Esophagus squamous epithelium (tissue), 5 donors: ENCODE data around the gene GREB1. TPM values are rescaled to one million over a fixed set of nuclear protein-coding genes. Genes with fewer than 3 reads are reported as not detected.

Experiments
- DNase-seq: peaks from one replicate; lab custom pipeline; 2025; lab: John Stamatoyannopoulos, UW
- H3K27ac ChIP-seq, 4 donors: fragments of 200-600 bp; sonication (generic); one replicate each; pipeline ENCODE4 v1.5.1; 2016 to 2019; ENCODE audit warnings: mild to moderate bottlenecking in 1 of 4
- H3K27me3 ChIP-seq, 4 donors: fragments of 200-600 bp; sonication (generic); 1 replicate in 3 of 4; 2 replicates in 1 of 4; pipeline versions ENCODE4 v1.5.1 to v1.6.0; 2017 to 2021; ENCODE audit warnings: antibody characterized with exemption in 1 of 4
- H3K36me3 ChIP-seq, 3 donors: fragments of 200-600 bp; sonication (generic); one replicate each; pipeline ENCODE4 v1.5.1; 2016 to 2019
- H3K4me1 ChIP-seq, 3 donors: fragments of 200-600 bp; sonication (generic); one replicate each; pipeline ENCODE4 v1.5.1; 2017 to 2019
- H3K4me3 ChIP-seq, 4 donors: fragments of 200-600 bp; sonication (generic); 1 replicate in 3 of 4; 2 replicates in 1 of 4; pipeline ENCODE4 v1.5.1; 2016 to 2019; ENCODE audit warnings: mild to moderate bottlenecking in 2 of 4, moderate library complexity in 1 of 4
- H3K9me3 ChIP-seq, 3 donors: fragments of 200-600 bp; sonication (generic); one replicate each; pipeline ENCODE4 v1.5.1; 2016 to 2019
- POLR2A ChIP-seq, 4 donors: fragments of 450-650 bp; IDR thresholded peaks; one replicate each; pipeline ENCODE4 v1.6.1; 2017; ENCODE audit warnings: antibody characterized with exemption in 4 of 4, mild to moderate bottlenecking in 4 of 4, moderate library complexity in 3 of 4
- WGBS, 2 donors: methylation state at CpG; one replicate each; pipeline ENCODE4 v1.1.5; 2018; 5-methylcytosine and 5-hydroxymethylcytosine counted together
- intact Hi-C: fragments of 100-400 bp; cut with DNase I; formaldehyde crosslinking; loops from one replicate; pipeline ENCODE4 v1.15.0; 2022
- total RNA-seq, 4 donors: library from RNA; depleted of rRNA; stranded (reverse); fragments of >200 nt; gene quantifications; one replicate each; pipeline ENCODE4 v1.1.0, GENCODE V29; 2016
- TF ChIP-seq, protein P1 (sequence below), 6 experiments: fragments of 450-650 bp in 4 of 6; fragments of 200-600 bp in 2 of 6; sonication (generic) in 2 of 6; IDR thresholded peaks; one replicate each; pipeline ENCODE4 v1.5.1; 2016 to 2019; ENCODE audit warnings: antibody characterized with exemption in 6 of 6, mild to moderate bottlenecking in 4 of 6, moderate library complexity in 4 of 6
- donor health status: DM: yes; HTN: yes; CAD: no.

Gene GREB1
- total RNA-seq, 4 donors from 2014 or later: 0.08 to 1.7 (median 0.51) TPM

DNA sequence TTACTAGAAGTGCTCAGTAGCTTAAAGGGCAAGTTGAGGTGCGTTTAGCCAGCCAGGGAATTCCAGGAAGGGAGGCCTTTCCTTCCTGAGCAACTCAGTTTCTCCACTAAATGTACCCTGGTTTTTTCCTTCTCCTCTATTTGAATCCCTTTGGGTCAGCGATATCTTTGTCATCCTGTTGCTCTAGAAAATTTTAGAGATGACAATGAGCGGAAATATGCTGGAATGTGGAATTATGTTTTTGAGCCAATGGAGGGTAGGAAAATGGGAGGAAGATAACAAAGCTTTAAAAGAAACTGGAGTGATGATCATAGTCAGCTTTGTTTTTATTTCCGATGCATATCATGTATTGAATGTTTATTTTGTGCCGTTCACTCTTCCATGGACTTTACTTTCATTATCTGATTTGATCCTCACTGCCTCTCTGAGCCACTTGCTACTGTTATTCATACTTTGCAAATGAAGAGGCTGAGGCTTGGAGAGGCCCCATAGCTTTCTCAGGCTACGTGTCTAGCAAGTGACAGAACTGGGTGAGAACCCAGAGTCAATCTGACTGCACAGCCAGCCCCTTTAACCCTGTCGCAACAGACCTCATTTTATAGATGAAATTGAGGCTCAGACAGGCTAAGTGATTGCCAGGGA is 68.8 kb downstream of the GREB1 start:
- no peak for TF ChIP-seq POLR2A (IDR thresholded peaks at IDR 0.05)
- TF ChIP-seq, protein P1, sequence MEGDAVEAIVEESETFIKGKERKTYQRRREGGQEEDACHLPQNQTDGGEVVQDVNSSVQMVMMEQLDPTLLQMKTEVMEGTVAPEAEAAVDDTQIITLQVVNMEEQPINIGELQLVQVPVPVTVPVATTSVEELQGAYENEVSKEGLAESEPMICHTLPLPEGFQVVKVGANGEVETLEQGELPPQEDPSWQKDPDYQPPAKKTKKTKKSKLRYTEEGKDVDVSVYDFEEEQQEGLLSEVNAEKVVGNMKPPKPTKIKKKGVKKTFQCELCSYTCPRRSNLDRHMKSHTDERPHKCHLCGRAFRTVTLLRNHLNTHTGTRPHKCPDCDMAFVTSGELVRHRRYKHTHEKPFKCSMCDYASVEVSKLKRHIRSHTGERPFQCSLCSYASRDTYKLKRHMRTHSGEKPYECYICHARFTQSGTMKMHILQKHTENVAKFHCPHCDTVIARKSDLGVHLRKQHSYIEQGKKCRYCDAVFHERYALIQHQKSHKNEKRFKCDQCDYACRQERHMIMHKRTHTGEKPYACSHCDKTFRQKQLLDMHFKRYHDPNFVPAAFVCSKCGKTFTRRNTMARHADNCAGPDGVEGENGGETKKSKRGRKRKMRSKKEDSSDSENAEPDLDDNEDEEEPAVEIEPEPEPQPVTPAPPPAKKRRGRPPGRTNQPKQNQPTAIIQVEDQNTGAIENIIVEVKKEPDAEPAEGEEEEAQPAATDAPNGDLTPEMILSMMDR (IDR thresholded peaks at IDR 0.05): no peak
- intact Hi-C loops: no loop called here
- DNase-seq: no peak

DNA sequence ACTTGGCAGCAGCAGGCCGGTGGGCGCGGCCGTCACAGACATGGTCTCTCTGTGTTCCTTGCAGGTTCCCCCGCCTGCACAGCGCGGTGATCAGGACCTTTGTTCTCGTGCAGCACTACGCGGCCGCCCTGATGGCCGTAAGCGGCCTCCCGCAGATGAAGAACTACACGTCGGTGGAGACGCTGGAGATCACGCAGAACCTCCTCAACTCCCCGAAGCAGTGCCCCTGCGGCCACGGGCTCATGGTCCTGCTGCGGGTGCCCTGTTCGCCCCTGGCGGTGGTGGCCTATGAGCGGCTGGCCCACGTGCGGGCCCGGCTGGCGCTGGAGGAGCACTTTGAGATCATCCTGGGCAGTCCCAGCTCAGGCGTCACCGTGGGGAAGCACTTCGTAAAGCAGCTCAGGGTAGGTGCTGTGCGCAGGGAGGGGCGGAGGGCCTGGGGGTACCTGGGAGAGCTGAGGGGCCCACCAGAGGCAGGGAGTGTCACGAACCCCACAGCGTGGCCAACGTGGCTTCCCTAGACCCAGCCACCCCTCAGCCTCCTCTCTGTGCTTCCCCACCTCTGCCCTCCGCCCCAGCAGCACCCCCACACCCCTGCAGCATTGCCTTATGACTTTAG is 76.9 kb downstream of the GREB1 start:
- TF ChIP-seq, protein P1 (IDR thresholded peaks at IDR 0.05): no peak
- TF ChIP-seq POLR2A (IDR thresholded peaks at IDR 0.05): no peak
- Histone ChIP-seq H3K27ac (no peak overlapping the region), H3K36me3 (no peaks in the 10 kb centered on the region), H3K9me3 (no peaks in the 10 kb centered on the region), H3K4me1 (no peaks in the 10 kb centered on the region), H3K4me3 (no peak overlapping the region), H3K27me3 (peaks cover 0 to 3% (median 0%) of the 10 kb centered on the region in 4 donors)
- no peak for DNase-seq
- 89 to 91% methylated on average over 20 to 25 of the region's 38 CpGs for WGBS, 2 donors
- intact Hi-C loops: no loop called here

More for the DNA sequence above, 68.8 kb downstream of the GREB1 start:
- H3K27ac ChIP-seq: no peak overlapping the region
- H3K4me3 ChIP-seq: no peak overlapping the region
- WGBS, 2 donors: 66 to 80% methylated on average over 6 to 7 of the region's 7 CpGs
- H3K4me1 ChIP-seq: no peaks in the 10 kb centered on the region
- no peaks in the 10 kb centered on the region for H3K27me3 ChIP-seq
- H3K9me3 ChIP-seq: no peaks in the 10 kb centered on the region
- H3K36me3 ChIP-seq: no peaks in the 10 kb centered on the region

DNA sequence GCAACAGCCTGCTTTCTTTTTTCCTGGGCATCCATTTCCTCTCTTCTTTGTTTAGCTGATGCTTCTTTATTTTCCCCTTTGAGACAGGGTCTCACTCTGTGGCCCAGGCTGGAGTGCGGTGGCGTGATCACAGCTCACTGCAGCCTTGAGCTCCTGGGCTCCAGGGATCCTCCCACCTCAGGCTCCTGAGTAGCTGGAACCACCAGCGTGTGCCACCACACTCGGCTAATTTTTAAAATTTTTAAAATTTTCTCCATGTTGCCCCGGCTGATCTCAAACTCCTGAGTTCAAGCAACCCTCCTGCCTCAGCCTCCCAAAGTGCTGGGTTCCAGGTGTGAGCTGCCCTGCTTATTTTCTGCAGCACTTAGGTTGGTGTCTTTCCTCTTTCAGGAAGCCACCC is 77.4 kb downstream of the GREB1 start:
- 87% methylated on average over 5 of the region's 5 CpGs; no CpG with 5 or more reads in 1 of the 2 donors for WGBS, 2 donors
- no peaks in the 10 kb centered on the region for H3K9me3 ChIP-seq
- no peak for DNase-seq
- no peaks in the 10 kb centered on the region for H3K36me3 ChIP-seq
- H3K27me3 ChIP-seq: peaks cover 0 to 3% (median 0%) of the 10 kb centered on the region in 4 donors
- intact Hi-C loops: no loop called here
- H3K4me1 ChIP-seq: no peaks in the 10 kb centered on the region
- no peak overlapping the region for H3K27ac ChIP-seq
- H3K4me3 ChIP-seq: no peak overlapping the region
- no peak for TF ChIP-seq POLR2A (IDR thresholded peaks at IDR 0.05)
- TF ChIP-seq, protein P1 (IDR thresholded peaks at IDR 0.05): no peak

DNA sequence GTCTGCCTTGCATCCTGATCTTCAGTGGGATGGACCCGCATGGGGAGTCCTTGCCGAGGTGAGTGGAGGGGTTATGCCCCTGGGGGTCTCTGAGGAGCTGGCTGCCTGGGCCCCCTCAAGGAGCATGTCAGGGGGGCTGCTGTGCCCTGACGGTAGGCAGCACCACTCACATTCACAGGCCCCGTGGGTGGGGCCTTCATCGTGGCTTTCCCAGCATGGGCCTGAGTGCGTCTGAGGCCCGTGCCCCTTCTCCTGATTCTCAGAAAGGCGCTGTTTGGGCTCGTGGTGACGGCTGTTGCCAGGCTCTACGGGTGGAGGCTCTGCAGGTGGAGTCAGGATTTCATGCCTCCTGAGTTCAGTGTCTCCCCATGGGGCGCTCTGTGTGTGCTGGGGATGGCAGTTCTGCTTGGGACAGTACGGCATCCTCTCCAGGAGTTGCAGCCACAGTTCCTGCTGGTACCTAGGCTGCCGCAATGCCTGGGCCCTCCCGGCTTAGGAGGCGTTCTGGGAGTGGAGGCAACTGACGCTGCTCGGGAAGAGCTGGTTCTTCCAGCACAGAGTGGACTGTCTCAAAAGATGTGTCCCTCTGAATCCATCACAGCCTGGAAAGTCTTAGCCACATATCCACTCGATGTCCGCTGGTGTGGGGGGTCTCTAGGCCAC is 78.8 kb downstream of the GREB1 start:
- no peak overlapping the region for H3K27ac ChIP-seq

DNA sequence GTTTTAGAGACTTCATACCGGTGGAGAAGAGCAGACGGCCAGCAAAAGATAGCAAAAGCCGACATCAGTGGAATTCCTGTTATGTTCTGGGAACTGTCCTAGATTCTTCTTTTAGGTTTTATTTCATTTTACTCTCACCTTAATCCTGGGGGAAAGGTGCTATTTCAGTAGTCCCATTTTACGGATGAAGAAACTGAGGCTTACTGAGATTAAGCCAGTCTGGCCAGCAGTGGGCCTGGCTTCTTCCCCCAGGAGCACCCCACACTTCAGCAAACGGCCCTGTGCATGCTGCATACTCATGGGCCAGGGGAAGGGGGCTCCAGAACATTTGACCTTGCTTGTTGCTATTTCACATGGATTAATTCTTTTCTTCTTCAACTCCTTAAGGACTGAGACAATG is 79.5 kb downstream of the GREB1 start:
- Histone ChIP-seq H3K4me1 (no peaks in the 10 kb centered on the region), H3K27me3 (peaks cover 0 to 3% (median 0%) of the 10 kb centered on the region in 4 donors), H3K27ac (no peak overlapping the region), H3K9me3 (no peaks in the 10 kb centered on the region), H3K4me3 (no peak overlapping the region), H3K36me3 (no peaks in the 10 kb centered on the region)
- WGBS, 2 donors: 66 to 79% methylated on average over 5 of the region's 5 CpGs
- TF ChIP-seq, protein P1 (IDR thresholded peaks at IDR 0.05): no peak
- TF ChIP-seq POLR2A (IDR thresholded peaks at IDR 0.05): no peak
- intact Hi-C loops: no loop called here
- DNase-seq: no peak

More for the DNA sequence above, 78.8 kb downstream of the GREB1 start:
- Histone ChIP-seq H3K36me3 (no peaks in the 10 kb centered on the region), H3K9me3 (no peaks in the 10 kb centered on the region), H3K4me1 (no peaks in the 10 kb centered on the region), H3K4me3 (no peak overlapping the region), H3K27me3 (peaks cover 0 to 3% (median 0%) of the 10 kb centered on the region in 4 donors)
- DNase-seq: no peak
- WGBS, 2 donors: 82 to 93% methylated on average over 2 to 9 of the region's 20 CpGs
- TF ChIP-seq POLR2A (IDR thresholded peaks at IDR 0.05): no peak
- intact Hi-C loops: no loop called here
